K562 (cell line): ENCODE data around the gene VAPB. TPM values are rescaled to one million over a fixed set of nuclear protein-coding genes. Genes with fewer than 3 reads are reported as not detected.
A peak's percentile ranks its signal among the peaks of the same experiment; 100 is the strongest.

Experiments
- ATAC-seq: fragments of 200-7000 bp; cut with Tn5 transposase; 3 replicates; pipeline ENCODE4 v1.9.1; 2020; ENCODE audit warnings: moderate library complexity
- BruUV-seq: library from RNA; stranded (reverse); fragments of 400-500 nt; replicated peaks from 2 replicates; lab custom pipeline; 2021; lab: Mats Ljungman, UMichigan
- CTCF ChIA-PET: fragments of 300-600 bp; formaldehyde crosslinking; extraction: SDS; loops from one replicate; lab custom pipeline; 2021; ENCODE audit warnings: low intra/inter-chr PET ratio; lab: Yijun Ruan, JAX
- POLR2A ChIA-PET: fragments of 300-600, 350-650 bp; sonication (Branson Sonifier 250); formaldehyde crosslinking; extraction: SDS; loops from one replicate; lab custom pipeline; 2021; ENCODE audit warnings: antibody characterized with exemption, inconsistent platforms; lab: Yijun Ruan, JAX
- DNase-seq, 4 experiments: peaks; one replicate each; pipeline versions ENCODE4 v3.0.0 to v3.0.0-alpha.2; 2011 to 2018; ENCODE audit warnings: low spot score in 3 of 4, mixed read lengths in 3 of 4; ENCODE audit errors: extremely low read depth in 1 of 4
- FAIRE-seq: peaks from 2 replicates; lab custom pipeline; 2011; peaks lifted over from hg19 to GRCh38; lab: Jason Lieb, UNC
- H2AFZ ChIP-seq: 2 replicates; pipeline ENCODE4 v1.6.0; 2011; ENCODE audit warnings: low read depth, low read length, control low read depth, inconsistent platforms
- H3K27ac ChIP-seq: fragments of 200-600 bp; 3 replicates; pipeline ENCODE4 v1.8.0; 2011; ENCODE audit warnings: low read depth, mild to moderate bottlenecking, control low read depth, inconsistent platforms, low read length, moderate library complexity, mixed read lengths; ENCODE audit errors: extremely low read depth
- H3K27me3 ChIP-seq, 2 experiments: fragments of 300-600 bp in 1 of 2; 2 replicates in 1 of 2; 3 replicates in 1 of 2; pipeline versions ENCODE4 v1.6.0 to v1.8.0; 2011; ENCODE audit warnings: inconsistent platforms in 2 of 2, low read length in 2 of 2, mild to moderate bottlenecking in 1 of 2, mixed read lengths in 1 of 2, moderate library complexity in 1 of 2; ENCODE audit not compliant: control insufficient read depth in 2 of 2, insufficient read depth in 2 of 2
- H3K36me3 ChIP-seq: fragments of 300-600 bp; 3 replicates; pipeline ENCODE4 v1.8.0; 2011; ENCODE audit warnings: mild to moderate bottlenecking, low read length, inconsistent platforms; ENCODE audit not compliant: control insufficient read depth, insufficient read depth
- H3K4me1 ChIP-seq, 2 experiments: fragments of 200-600 bp in 1 of 2; replicated peaks in 1 of 2; 2 replicates in 1 of 2; 3 replicates in 1 of 2; pipeline versions ENCODE4 v1.5.1 to v1.8.0; 2011; ENCODE audit warnings: inconsistent platforms in 2 of 2, low read length in 2 of 2, mild to moderate bottlenecking in 1 of 2, mixed read lengths in 1 of 2, moderate library complexity in 1 of 2; ENCODE audit not compliant: control insufficient read depth in 2 of 2, insufficient read depth in 2 of 2
- H3K4me2 ChIP-seq: 2 replicates; pipeline ENCODE4 v1.6.1; 2011; ENCODE audit warnings: low read length, control low read depth, inconsistent platforms, mixed read lengths; ENCODE audit not compliant: insufficient read depth
- H3K4me3 ChIP-seq: fragments of 200-600 bp; sonication (generic), shearing (Covaris generic); 2 replicates; pipeline ENCODE4 v1.5.1; 2016; ENCODE audit warnings: control low read depth, inconsistent platforms
- H3K79me2 ChIP-seq: fragments of 200-600 bp; 3 replicates; pipeline ENCODE4 v1.8.0; 2011; ENCODE audit warnings: low read length, inconsistent platforms; ENCODE audit not compliant: control insufficient read depth, insufficient read depth
- H3K9ac ChIP-seq, 2 experiments: 2 replicates each; pipeline versions ENCODE4 v1.6.0 to v1.6.1; 2011; ENCODE audit warnings: low read depth in 2 of 2, low read length in 2 of 2, control low read depth in 1 of 2, inconsistent platforms in 1 of 2, mild to moderate bottlenecking in 1 of 2, mixed read lengths in 1 of 2; ENCODE audit not compliant: insufficient read depth in 1 of 2
- H3K9me1 ChIP-seq: one replicate; pipeline ENCODE4 v1.6.0; 2011; ENCODE audit warnings: inconsistent platforms, mild to moderate bottlenecking, low read length, moderate library complexity; ENCODE audit not compliant: control insufficient read depth, insufficient read depth
- H3K9me3 ChIP-seq: replicated peaks from 2 replicates; pipeline ENCODE4 v1.5.1; 2011; ENCODE audit warnings: low read depth, low read length, inconsistent platforms; ENCODE audit not compliant: control insufficient read depth, insufficient read depth
- H4K20me1 ChIP-seq: replicated peaks from 2 replicates; pipeline ENCODE4 v1.6.1; 2011; ENCODE audit warnings: low read length, inconsistent platforms, mixed read lengths; ENCODE audit not compliant: control insufficient read depth, insufficient read depth
- BCL6 ChIP-seq: fragments of 250-450 bp; sonication (Bioruptor Pico); IDR thresholded peaks from 2 replicates; pipeline ENCODE4 v1.4.0; 2020
- FOXK2 ChIP-seq, 2 experiments: fragments of 450-650 bp; IDR thresholded peaks in 1 of 2; conservative IDR thresholded peaks in 1 of 2; 2 replicates each; pipeline ENCODE4 v1.6.1; 2016; ENCODE audit warnings: low read depth in 2 of 2, mild to moderate bottlenecking in 1 of 2
- KLF1 ChIP-seq: fragments of 450-650 bp; IDR thresholded peaks from 2 replicates; pipeline ENCODE4 v1.6.1; 2016; ENCODE audit warnings: missing genetic modification characterization, missing compliant biosample characterization
- L3MBTL2 ChIP-seq: fragments of 450-650 bp; IDR thresholded peaks from 2 replicates; pipeline ENCODE4 v1.6.1; 2016; ENCODE audit warnings: mild to moderate bottlenecking, moderate library complexity
- MAFK ChIP-seq: IDR thresholded peaks from 2 replicates; pipeline ENCODE4 v1.6.1; 2011; ENCODE audit warnings: low read length, improper control_type of control experiment
- PCBP2 ChIP-seq: fragments of 200-400 bp; formaldehyde crosslinking; IDR thresholded peaks from 2 replicates; pipeline ENCODE4 v1.6.1; 2018; ENCODE audit warnings: low read length, low read depth, mild to moderate bottlenecking, moderate library complexity; ENCODE audit not compliant: poor library complexity, severe bottlenecking
- TARDBP ChIP-seq: fragments of 450-650 bp; IDR thresholded peaks from 2 replicates; pipeline ENCODE4 v1.6.1; 2016
- ZBTB7A ChIP-seq: IDR thresholded peaks from 2 replicates; pipeline ENCODE4 v1.6.1; 2011; ENCODE audit warnings: low read depth, mild to moderate bottlenecking, low read length, moderate library complexity, borderline replicate concordance; ENCODE audit not compliant: control insufficient read depth
- ZNF12 ChIP-seq: sonication (generic); formaldehyde crosslinking; IDR thresholded peaks from 2 replicates; pipeline ENCODE4 v1.4.0; 2020; ENCODE audit warnings: mild to moderate bottlenecking, missing genetic modification reagents
- ZNF354B ChIP-seq: fragments of 250-450 bp; sonication (Bioruptor Pico); IDR thresholded peaks from 2 replicates; pipeline ENCODE4 v1.4.0; 2020
- ZNF436 ChIP-seq: fragments of 250-450, 450-650 bp; sonication (Bioruptor Pico); formaldehyde crosslinking; IDR thresholded peaks from 2 replicates; pipeline ENCODE4 v1.7.0; 2020; ENCODE audit warnings: mild to moderate bottlenecking
- ZNF644 ChIP-seq: fragments of 200-800 bp; sonication (Bioruptor generic); IDR thresholded peaks from 2 replicates; pipeline ENCODE4 v1.6.1; 2016; ENCODE audit warnings: low read depth, missing genetic modification characterization, missing compliant biosample characterization
- WGBS: fragments of 100-300 bp; shearing (Covaris generic); methylation state at CpG from one replicate; pipeline ENCODE4 v1.1.6; 2016; ENCODE audit warnings: low coverage, mixed read lengths; ENCODE audit not compliant: insufficient coverage; ENCODE audit errors: missing lambda C conversion rate; 5-methylcytosine and 5-hydroxymethylcytosine counted together
- in situ Hi-C: fragments of 300-500 bp; cut with MboI; formaldehyde crosslinking; loops from 4 replicates; pipeline ENCODE4 v1.15.0; 2018; ENCODE audit warnings: inconsistent platforms, mixed read lengths
- intact Hi-C: fragments of 100-400 bp; cut with micrococcal nuclease; formaldehyde crosslinking; loops from 2 replicates; pipeline ENCODE4 v1.14.2; 2022
- polyA plus RNA-seq, 8 experiments: library from polyadenylated mRNA; depleted of rRNA in 4 of 8; stranded (reverse) in 5 of 8; unstranded in 3 of 8; fragments of >200 nt; fragmentation: Nextera tagmentation in 2 of 8; fragmentation: Illumina TruSeq in 1 of 8; extraction: Ambion mirVana in 2 of 8; extraction: Trizol in 1 of 8; gene quantifications; 2 replicates each; pipeline versions ENCODE4 v1.2.1 to v1.2.3, GENCODE V29; 2011 to 2014; ENCODE audit warnings: inconsistent platforms in 1 of 8, missing spikeins in 1 of 8
- total RNA-seq, 7 experiments: library from RNA; depleted of rRNA in 6 of 7; stranded (reverse); fragments of >200 nt in 6 of 7; fragmentation: Illumina TruSeq in 2 of 7; extraction: Trizol in 2 of 7; gene quantifications; 2 replicates each; pipeline versions ENCODE4 v1.2.1 to v1.2.3, GENCODE V29; 2011 to 2021; ENCODE audit warnings: low replicate concordance in 1 of 7
- TF ChIP-seq, protein P1 (sequence below): sonication (generic); formaldehyde crosslinking; IDR thresholded peaks from 2 replicates; pipeline ENCODE4 v1.9.0; 2022; ENCODE audit warnings: mild to moderate bottlenecking, missing genetic modification reagents
- TF ChIP-seq, protein P2 (sequence below): sonication (generic); formaldehyde crosslinking; IDR thresholded peaks from 2 replicates; pipeline ENCODE4 v1.9.0; 2022; ENCODE audit warnings: mild to moderate bottlenecking, missing genetic modification reagents
- TF ChIP-seq, protein P3 (sequence below): sonication (generic); formaldehyde crosslinking; IDR thresholded peaks from 2 replicates; pipeline ENCODE4 v1.8.1; 2023; ENCODE audit warnings: mild to moderate bottlenecking, missing genetic modification reagents

Gene VAPB
- total and polyA plus RNA-seq, 9 of the 15 experiments (the other 6 are each of a cell fraction or from before 2014, with no cell fraction given) = 3.4 to 51.0 (median 27.9) TPM

DNA sequence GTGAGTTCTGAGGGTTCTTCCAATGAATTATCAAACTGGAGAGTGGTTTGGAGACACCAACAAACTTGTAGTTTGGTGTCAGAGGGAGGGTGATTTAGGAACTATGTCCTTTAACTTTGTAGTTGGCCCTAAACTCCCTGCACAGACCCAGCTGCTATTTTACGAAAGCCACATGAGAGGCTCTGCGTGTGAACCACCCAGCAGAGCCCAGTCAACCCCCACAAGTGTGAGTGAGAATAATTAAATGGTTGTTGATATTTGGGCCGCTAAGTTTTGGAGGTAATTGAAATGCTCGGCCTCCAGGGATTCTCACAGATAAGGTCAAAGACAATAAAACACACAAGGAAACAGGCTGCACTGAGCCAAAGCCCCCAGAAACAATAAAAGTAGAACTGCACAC is 6.9 kb upstream of the VAPB start:
- H3K4me3 ChIP-seq = no peak overlapping the region
- TF ChIP-seq KLF1 (tag) = no peak
- TF ChIP-seq TARDBP = no peak
- no peak for TF ChIP-seq L3MBTL2
- no peak for TF ChIP-seq BCL6 (CRISPR knock-in tag)
- TF ChIP-seq ZNF436 (CRISPR knock-in tag) = no peak
- TF ChIP-seq MAFK = no peak
- TF ChIP-seq, protein P1, sequence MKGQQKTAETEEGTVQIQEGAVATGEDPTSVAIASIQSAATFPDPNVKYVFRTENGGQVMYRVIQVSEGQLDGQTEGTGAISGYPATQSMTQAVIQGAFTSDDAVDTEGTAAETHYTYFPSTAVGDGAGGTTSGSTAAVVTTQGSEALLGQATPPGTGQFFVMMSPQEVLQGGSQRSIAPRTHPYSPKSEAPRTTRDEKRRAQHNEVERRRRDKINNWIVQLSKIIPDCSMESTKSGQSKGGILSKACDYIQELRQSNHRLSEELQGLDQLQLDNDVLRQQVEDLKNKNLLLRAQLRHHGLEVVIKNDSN (CRISPR knock-in tag) = no peak
- TF ChIP-seq ZBTB7A = no peak
- no peak for TF ChIP-seq ZNF12 (CRISPR knock-in tag)
- TF ChIP-seq ZNF644 = no peak
- no peak for TF ChIP-seq ZNF354B
- no peak for TF ChIP-seq PCBP2
- TF ChIP-seq, protein P2, sequence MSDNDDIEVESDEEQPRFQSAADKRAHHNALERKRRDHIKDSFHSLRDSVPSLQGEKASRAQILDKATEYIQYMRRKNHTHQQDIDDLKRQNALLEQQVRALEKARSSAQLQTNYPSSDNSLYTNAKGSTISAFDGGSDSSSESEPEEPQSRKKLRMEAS = no peak
- TF ChIP-seq FOXK2 (conservative IDR thresholded peaks at IDR 0.05 in 1 of 2, IDR thresholded peaks at IDR 0.05 in 1 of 2; ENCODE audit: low read depth in 2 of 2) = no peak
- TF ChIP-seq, protein P3, sequence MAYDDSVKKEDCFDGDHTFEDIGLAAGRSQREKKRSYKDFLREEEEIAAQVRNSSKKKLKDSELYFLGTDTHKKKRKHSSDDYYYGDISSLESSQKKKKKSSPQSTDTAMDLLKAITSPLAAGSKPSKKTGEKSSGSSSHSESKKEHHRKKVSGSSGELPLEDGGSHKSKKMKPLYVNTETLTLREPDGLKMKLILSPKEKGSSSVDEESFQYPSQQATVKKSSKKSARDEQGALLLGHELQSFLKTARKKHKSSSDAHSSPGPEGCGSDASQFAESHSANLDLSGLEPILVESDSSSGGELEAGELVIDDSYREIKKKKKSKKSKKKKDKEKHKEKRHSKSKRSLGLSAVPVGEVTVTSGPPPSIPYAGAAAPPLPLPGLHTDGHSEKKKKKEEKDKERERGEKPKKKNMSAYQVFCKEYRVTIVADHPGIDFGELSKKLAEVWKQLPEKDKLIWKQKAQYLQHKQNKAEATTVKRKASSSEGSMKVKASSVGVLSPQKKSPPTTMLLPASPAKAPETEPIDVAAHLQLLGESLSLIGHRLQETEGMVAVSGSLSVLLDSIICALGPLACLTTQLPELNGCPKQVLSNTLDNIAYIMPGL (CRISPR knock-in tag) = no peak
- TF ChIP-seq, all 486 proteins: peak for 0
- in situ Hi-C loops = no loop called here
- Histone ChIP-seq H3K9ac (no peak overlapping the region), H3K9me3 (peaks cover 4% of the 10 kb centered on the region; the same call in 1 of the 2 replicates), H3K27ac (no peak overlapping the region), H3K9me1 (no peaks in the 10 kb centered on the region), H4K20me1 (no peaks in the 10 kb centered on the region), H3K4me1 (no peaks in the 10 kb centered on the region), H3K4me2 (no peak overlapping the region), H3K27me3 (no peaks in the 10 kb centered on the region), H2AFZ (peak overlapping the region; percentile 3; the same call in 1 of the 2 replicates), H3K36me3 (no peaks in the 10 kb centered on the region), H3K79me2 (no peaks in the 10 kb centered on the region)
- WGBS = 46% methylated on average over 4 of the region's 4 CpGs
- FAIRE-seq = no peak
- no TSS peak for BruUV-seq
- no peak for DNase-seq
- ATAC-seq = no peak
- POLR2A ChIA-PET = interaction anchor here (1.2 to 1.6 kb wide), 2 partner anchors 10 to 16 kb away, joined by 3 to 5 read pairs; no protein-coding TSS in a partner anchor
- intact Hi-C loops = no loop called here
- CTCF ChIA-PET = no interaction called here
